Suprapubic skin (tissue), 4 donors: ENCODE results near the gene RRP12.

ENCODE experiments used
- EP300 ChIP-seq: sonication (generic); formaldehyde crosslinking; IDR thresholded peaks from one replicate; pipeline ENCODE4 v1.6.1; 2017; ENCODE audit warnings: antibody characterized with exemption
- POLR2A ChIP-seq, 2 donors: fragments of 450-650 bp; IDR thresholded peaks; one replicate each; pipeline ENCODE4 v1.6.1; 2017; ENCODE audit warnings: antibody characterized with exemption in 2 of 2, mild to moderate bottlenecking in 2 of 2, moderate library complexity in 2 of 2
- POLR2AphosphoS5 ChIP-seq, 3 donors: sonication (generic); formaldehyde crosslinking; IDR thresholded peaks; one replicate each; pipeline ENCODE4 v1.6.1; 2017; ENCODE audit warnings: antibody characterized with exemption in 3 of 3
- TF ChIP-seq, protein P1 (sequence below), 2 donors: fragments of 200-600 bp in 1 of 2; fragments of 450-650 bp in 1 of 2; sonication (generic) in 1 of 2; IDR thresholded peaks; one replicate each; pipeline ENCODE4 v1.5.1; 2016 to 2019; ENCODE audit warnings: antibody characterized with exemption in 2 of 2, mild to moderate bottlenecking in 1 of 2, moderate library complexity in 1 of 2

DNA sequence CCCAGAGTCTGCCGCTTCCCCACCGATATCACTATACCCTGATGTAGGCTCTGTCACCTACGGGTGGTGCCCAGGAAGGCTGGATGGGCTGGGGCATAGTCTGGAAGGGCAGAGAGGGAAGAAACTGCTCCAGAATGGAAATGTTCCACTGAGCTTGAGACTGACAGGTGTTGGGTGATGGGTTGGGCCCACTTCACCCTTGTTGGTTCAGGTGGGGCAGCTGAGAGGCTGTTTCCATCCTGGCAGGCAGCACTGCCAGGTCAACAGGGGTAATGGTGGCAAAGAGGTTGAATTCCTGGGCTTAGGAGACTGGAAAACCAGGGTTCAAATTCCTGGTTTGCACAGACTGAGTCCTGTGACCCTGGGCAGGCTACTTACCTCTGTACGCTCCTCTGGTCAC lies 38.1 kb downstream of the RRP12 start:
- TF ChIP-seq POLR2AphosphoS5 (IDR thresholded peaks at IDR 0.05) (no peak), POLR2A (IDR thresholded peaks at IDR 0.05) (no peak), EP300 (no peak)
- TF ChIP-seq, protein P1, sequence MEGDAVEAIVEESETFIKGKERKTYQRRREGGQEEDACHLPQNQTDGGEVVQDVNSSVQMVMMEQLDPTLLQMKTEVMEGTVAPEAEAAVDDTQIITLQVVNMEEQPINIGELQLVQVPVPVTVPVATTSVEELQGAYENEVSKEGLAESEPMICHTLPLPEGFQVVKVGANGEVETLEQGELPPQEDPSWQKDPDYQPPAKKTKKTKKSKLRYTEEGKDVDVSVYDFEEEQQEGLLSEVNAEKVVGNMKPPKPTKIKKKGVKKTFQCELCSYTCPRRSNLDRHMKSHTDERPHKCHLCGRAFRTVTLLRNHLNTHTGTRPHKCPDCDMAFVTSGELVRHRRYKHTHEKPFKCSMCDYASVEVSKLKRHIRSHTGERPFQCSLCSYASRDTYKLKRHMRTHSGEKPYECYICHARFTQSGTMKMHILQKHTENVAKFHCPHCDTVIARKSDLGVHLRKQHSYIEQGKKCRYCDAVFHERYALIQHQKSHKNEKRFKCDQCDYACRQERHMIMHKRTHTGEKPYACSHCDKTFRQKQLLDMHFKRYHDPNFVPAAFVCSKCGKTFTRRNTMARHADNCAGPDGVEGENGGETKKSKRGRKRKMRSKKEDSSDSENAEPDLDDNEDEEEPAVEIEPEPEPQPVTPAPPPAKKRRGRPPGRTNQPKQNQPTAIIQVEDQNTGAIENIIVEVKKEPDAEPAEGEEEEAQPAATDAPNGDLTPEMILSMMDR (IDR thresholded peaks at IDR 0.05), result no peak
